ENCODE data around the gene NAA35.
"Not testable (repeated sequence)": the region's sequence is repeated elsewhere in the genome, so short reads cannot be mapped to it uniquely, and the experiment has no call there.

Gene NAA35

GRCh38 chr9:85949586-85950335 is 8.8 kb downstream of the NAA35 start:
- DNase-seq, result no peak

- no peak for DNase-seq
Measured at GRCh38 chr9:85959955-85960354, 19.0 kb downstream of the NAA35 start.

- no peak for DNase-seq
Measured at GRCh38 chr9:85960688-85961093, 19.7 kb downstream of the NAA35 start.

- DNase-seq, result no peak
Measured at GRCh38 chr9:85964526-85964925, 23.6 kb downstream of the NAA35 start.

- no peak for DNase-seq
Measured at GRCh38 chr9:85964949-85965348, 24.0 kb downstream of the NAA35 start.

- no peak for DNase-seq
Measured at GRCh38 chr9:85969727-85970126, 28.8 kb downstream of the NAA35 start.

GRCh38 chr9:85971731-85972130 is 30.8 kb downstream of the NAA35 start:
- no peak for DNase-seq

- no peak for DNase-seq
Measured at GRCh38 chr9:85973238-85973637, 32.3 kb downstream of the NAA35 start.

- not testable (repeated sequence) for DNase-seq
Measured at GRCh38 chr9:85974055-85974547, 33.2 kb downstream of the NAA35 start.

- DNase-seq, result no peak
Measured at GRCh38 chr9:85978496-85978895, 37.5 kb downstream of the NAA35 start.

GRCh38 chr9:85981369-85981768 is 40.4 kb downstream of the NAA35 start:
- no peak for DNase-seq

- DNase-seq, result no peak
Measured at GRCh38 chr9:85984457-85984856, 43.5 kb downstream of the NAA35 start.

- DNase-seq, result no peak
Measured at GRCh38 chr9:85987236-85987635, 46.3 kb downstream of the NAA35 start.

- no peak for DNase-seq
Measured at GRCh38 chr9:85994191-85994590, 53.2 kb downstream of the NAA35 start.

GRCh38 chr9:85995097-85995496 is 54.2 kb downstream of the NAA35 start:
- no peak for DNase-seq

- no peak for DNase-seq
Measured at GRCh38 chr9:85995599-85995998, 54.7 kb downstream of the NAA35 start.

- no peak for DNase-seq
Measured at GRCh38 chr9:86005253-86005775, 64.4 kb downstream of the NAA35 start.

GRCh38 chr9:86009133-86009532 is 68.2 kb downstream of the NAA35 start:
- no peak for DNase-seq

- no peak for DNase-seq
Measured at GRCh38 chr9:86020731-86021130, 79.8 kb downstream of the NAA35 start.

GRCh38 chr9:86021166-86021565 is 80.2 kb downstream of the NAA35 start:
- DNase-seq, result no peak

- peak; percentile 10 for DNase-seq
Measured at GRCh38 chr9:86022687-86023266, 81.8 kb downstream of the NAA35 start.

GRCh38 chr9:86027767-86028166 is 86.8 kb downstream of the NAA35 start:
- DNase-seq, result no peak

- DNase-seq, result no peak
Measured at GRCh38 chr9:86034863-86035734, 94.2 kb downstream of the NAA35 start.
